SK-N-SH (cell line): ENCODE measurements around the gene KRT72. TPM values are rescaled to one million over a fixed set of nuclear protein-coding genes. Genes with fewer than 3 reads are reported as not detected.

ENCODE experiments used
- CTCF ChIA-PET: fragments of 300-600, 350-600 bp; formaldehyde crosslinking; extraction: SDS; loops from one replicate; lab custom pipeline; 2021; lab: Yijun Ruan, JAX
- POLR2A ChIA-PET: fragments of 350-600 bp; sonication (Branson Sonifier 250); formaldehyde crosslinking; extraction: SDS; loops from one replicate; lab custom pipeline; 2020; ENCODE audit warnings: antibody characterized with exemption, inconsistent platforms; lab: Yijun Ruan, JAX
- DNase-seq: peaks from one replicate; pipeline ENCODE4 v3.0.0; 2012
- H2AFZ ChIP-seq: fragments of 200-600 bp; sonication (generic); 2 replicates; pipeline ENCODE4 v1.8.1; 2016; ENCODE audit warnings: antibody characterized with exemption, mild to moderate bottlenecking, low read depth
- H3F3A ChIP-seq: fragments of 200-600 bp; sonication (generic); replicated peaks from 2 replicates; pipeline ENCODE3; 2016; ENCODE audit warnings: antibody characterized with exemption, mild to moderate bottlenecking; ENCODE audit not compliant: insufficient read depth
- H3K27ac ChIP-seq, 2 experiments: fragments of 200-500 bp in 1 of 2; fragments of 200-600 bp in 1 of 2; sonication (Bioruptor generic) in 1 of 2; sonication (generic), shearing (Covaris generic) in 1 of 2; 2 replicates each; pipeline versions ENCODE4 v1.5.1 to v1.6.1; 2014 to 2016; ENCODE audit warnings: low read depth in 2 of 2, inconsistent platforms in 1 of 2, low read length in 1 of 2, mild to moderate bottlenecking in 1 of 2, mixed read lengths in 1 of 2
- H3K27me3 ChIP-seq: fragments of 200-600 bp; sonication (generic), shearing (Covaris generic); 2 replicates; pipeline ENCODE4 v1.6.1; 2016; ENCODE audit warnings: mixed run types; ENCODE audit not compliant: insufficient read depth
- H3K36me3 ChIP-seq, 2 experiments: fragments of 200-500 bp in 1 of 2; fragments of 200-600 bp in 1 of 2; sonication (Bioruptor generic) in 1 of 2; sonication (generic) in 1 of 2; replicated peaks in 1 of 2; 2 replicates each; pipeline versions ENCODE3 to v1.5.1; 2014 to 2016; ENCODE audit warnings: low read length in 1 of 2, mild to moderate bottlenecking in 1 of 2; ENCODE audit not compliant: insufficient read depth in 2 of 2, control insufficient read depth in 1 of 2
- H3K4me1 ChIP-seq, 2 experiments: fragments of 200-500 bp in 1 of 2; fragments of 200-600 bp in 1 of 2; sonication (Bioruptor generic) in 1 of 2; sonication (generic), shearing (Covaris generic) in 1 of 2; 2 replicates each; pipeline versions ENCODE4 v1.5.1 to v1.6.1; 2014 to 2016; ENCODE audit warnings: low read depth in 1 of 2, low read length in 1 of 2, mixed run types in 1 of 2; ENCODE audit not compliant: insufficient read depth in 2 of 2, control insufficient read depth in 1 of 2
- H3K4me2 ChIP-seq: fragments of 200-600 bp; sonication (generic), shearing (Covaris generic); 2 replicates; pipeline ENCODE4 v1.6.1; 2017; ENCODE audit warnings: mixed run types
- H3K4me3 ChIP-seq, 2 experiments: fragments of 200-500 bp in 1 of 2; fragments of 200-600 bp in 1 of 2; sonication (Bioruptor generic) in 1 of 2; sonication (generic), shearing (Covaris generic) in 1 of 2; 2 replicates each; pipeline versions ENCODE4 v1.5.1 to v1.8.1; 2014 to 2016; ENCODE audit warnings: low read depth in 2 of 2, inconsistent platforms in 1 of 2, low read length in 1 of 2, mild to moderate bottlenecking in 1 of 2, mixed read lengths in 1 of 2, moderate library complexity in 1 of 2
- H3K79me2 ChIP-seq: fragments of 200-600 bp; sonication (generic); 2 replicates; pipeline ENCODE4 v1.8.1; 2017; ENCODE audit warnings: mild to moderate bottlenecking; ENCODE audit not compliant: insufficient read depth
- H3K9ac ChIP-seq: fragments of 200-600 bp; sonication (generic); 2 replicates; pipeline ENCODE4 v1.6.1; 2017; ENCODE audit warnings: mixed run types
- H3K9me2 ChIP-seq: fragments of 200-600 bp; sonication (generic); 2 replicates; pipeline ENCODE4 v1.6.1; 2017; ENCODE audit warnings: mixed run types
- H3K9me3 ChIP-seq: fragments of 200-600 bp; sonication (generic); 2 replicates; pipeline ENCODE4 v1.6.1; 2017; ENCODE audit warnings: mixed run types, mild to moderate bottlenecking, moderate library complexity
- H4K20me1 ChIP-seq: fragments of 200-600 bp; sonication (generic); 2 replicates; pipeline ENCODE4 v1.6.1; 2017; ENCODE audit warnings: mild to moderate bottlenecking, mixed run types; ENCODE audit not compliant: insufficient read depth
- CHD2 ChIP-seq: fragments of 150-350 bp; IDR thresholded peaks from 2 replicates; pipeline ENCODE4 v1.6.1; 2018; ENCODE audit warnings: low read length; ENCODE audit not compliant: partially characterized antibody
- CTCF ChIP-seq: fragments of 200-600 bp; sonication (generic); IDR thresholded peaks from 2 replicates; pipeline ENCODE4 v1.6.1; 2017; ENCODE audit warnings: antibody characterized with exemption, mild to moderate bottlenecking, moderate library complexity
- ELF1 ChIP-seq: IDR thresholded peaks from 2 replicates; pipeline ENCODE4 v1.4.0; 2012
- EZH2phosphoT487 ChIP-seq: fragments of 200-600 bp; sonication (generic); IDR thresholded peaks from 2 replicates; pipeline ENCODE4 v1.6.1; 2017; ENCODE audit warnings: low read depth, mixed run types, mild to moderate bottlenecking, antibody characterized with exemption, moderate library complexity, borderline replicate concordance
- FOSL2 ChIP-seq: IDR thresholded peaks from 2 replicates; pipeline ENCODE4 v1.4.0; 2012; ENCODE audit warnings: low read depth, mild to moderate bottlenecking, moderate library complexity, borderline replicate concordance
- FOXM1 ChIP-seq: IDR thresholded peaks from 2 replicates; pipeline ENCODE4 v1.4.0; 2012; ENCODE audit warnings: low read depth, mild to moderate bottlenecking
- IRF3 ChIP-seq: fragments of 150-350 bp; IDR thresholded peaks from 2 replicates; pipeline ENCODE4 v1.6.1; 2016; ENCODE audit warnings: mild to moderate bottlenecking, low read depth, low read length
- MAX ChIP-seq: IDR thresholded peaks from 2 replicates; pipeline ENCODE4 v1.4.0; 2012; ENCODE audit warnings: low read depth
- MEF2A ChIP-seq: IDR thresholded peaks from 2 replicates; pipeline ENCODE4 v1.4.0; 2012; ENCODE audit warnings: low read depth, borderline replicate concordance
- MXI1 ChIP-seq: IDR thresholded peaks from 2 replicates; pipeline ENCODE4 v1.6.1; 2012; ENCODE audit warnings: mild to moderate bottlenecking, low read depth, low read length, improper control_type of control experiment
- NFIC ChIP-seq: IDR thresholded peaks from 2 replicates; pipeline ENCODE4 v1.4.0; 2012; ENCODE audit warnings: borderline replicate concordance
- NRF1 ChIP-seq: IDR thresholded peaks from 2 replicates; pipeline ENCODE4 v1.6.1; 2012; ENCODE audit warnings: low read depth, mild to moderate bottlenecking, low read length
- PBX3 ChIP-seq: IDR thresholded peaks from 2 replicates; pipeline ENCODE4; 2012
- RFX5 ChIP-seq: IDR thresholded peaks from 2 replicates; pipeline ENCODE4 v1.6.1; 2012; ENCODE audit warnings: mild to moderate bottlenecking, improper control_type of control experiment, low read length
- RXRA ChIP-seq: IDR thresholded peaks from 2 replicates; pipeline ENCODE4 v1.4.0; 2012; ENCODE audit warnings: low read depth, mild to moderate bottlenecking, borderline replicate concordance
- SIN3A ChIP-seq: IDR thresholded peaks from 2 replicates; pipeline ENCODE4 v1.6.1; 2012; ENCODE audit warnings: low read depth, mild to moderate bottlenecking, low read length, moderate library complexity, borderline replicate concordance
- TAF1 ChIP-seq: IDR thresholded peaks from 2 replicates; pipeline ENCODE4 v1.6.1; 2012; ENCODE audit warnings: low read depth, mild to moderate bottlenecking, low read length, moderate library complexity, borderline replicate concordance
- TCF12 ChIP-seq: IDR thresholded peaks from 2 replicates; pipeline ENCODE4 v1.4.0; 2012
- TEAD4 ChIP-seq: IDR thresholded peaks from 2 replicates; pipeline ENCODE4 v1.4.0; 2012; ENCODE audit warnings: mild to moderate bottlenecking, borderline replicate concordance; ENCODE audit not compliant: insufficient read depth
- USF1 ChIP-seq: IDR thresholded peaks from 2 replicates; pipeline ENCODE4 v1.4.0; 2012; ENCODE audit warnings: low read depth, borderline replicate concordance
- ZBTB33 ChIP-seq: IDR thresholded peaks from 2 replicates; pipeline ENCODE4 v1.4.0; 2012; ENCODE audit warnings: low read depth, borderline replicate concordance
- WGBS: methylation state at CpG from one replicate; pipeline ENCODE4 v1.1.6; 2017; ENCODE audit warnings: low lambda C conversion rate; 5-methylcytosine and 5-hydroxymethylcytosine counted together
- polyA plus RNA-seq, 3 experiments: library from polyadenylated mRNA; depleted of rRNA; stranded (reverse); fragments of >200 nt; gene quantifications; 2 replicates each; pipeline ENCODE4 v1.2.3, GENCODE V29; 2012

KRT72 gene
- polyA plus RNA-seq, 1 of the 3 experiments (the other 2 are of a cell fraction), result not detected

GRCh38 chr12:52648012-52648550, 46.8 kb upstream of the KRT72 start:
- DNase-seq, result no peak
- Histone ChIP-seq H3K4me3 (no peak overlapping the region), H3K36me3 (no peaks in the 10 kb centered on the region), H3K4me2 (no peak overlapping the region), H3F3A (no peaks in the 10 kb centered on the region), H3K27me3 (peaks cover 57% of the 10 kb centered on the region), H4K20me1 (no peaks in the 10 kb centered on the region), H3K4me1 (no peaks in the 10 kb centered on the region), H3K27ac (no peak overlapping the region), H3K79me2 (no peaks in the 10 kb centered on the region), H3K9ac (no peak overlapping the region), H3K9me3 (no peaks in the 10 kb centered on the region), H3K9me2 (no peaks in the 10 kb centered on the region), H2AFZ (no peak overlapping the region)
- POLR2A ChIA-PET, result no interaction called here
- CTCF ChIA-PET, result no interaction called here
- WGBS, result 44% methylated on average over 7 of the region's 8 CpGs
- TF ChIP-seq TCF12 (no peak), USF1 (no peak), FOSL2 (no peak), FOXM1 (no peak), MXI1 (no peak), RXRA (no peak), EZH2phosphoT487 (no peak)

GRCh38 chr12:52647601-52648000, 46.3 kb upstream of the KRT72 start:
- H3K27ac ChIP-seq, result no peak overlapping the region
- no peak overlapping the region for H2AFZ ChIP-seq
- H3K9me3 ChIP-seq, result no peaks in the 10 kb centered on the region
- no peak overlapping the region for H3K9ac ChIP-seq
- H4K20me1 ChIP-seq, result no peaks in the 10 kb centered on the region
- H3K4me3 ChIP-seq, result no peak overlapping the region
- peaks cover 57% of the 10 kb centered on the region for H3K27me3 ChIP-seq
- H3K4me1 ChIP-seq, result no peaks in the 10 kb centered on the region
- H3K36me3 ChIP-seq, result no peaks in the 10 kb centered on the region
- H3F3A ChIP-seq, result no peaks in the 10 kb centered on the region
- no peak for TF ChIP-seq IRF3
- TF ChIP-seq CTCF, result no peak
- no peak for TF ChIP-seq NFIC
- TF ChIP-seq NRF1, result no peak
- TF ChIP-seq ZBTB33, result no peak
- no peak for TF ChIP-seq MEF2A
- TF ChIP-seq RFX5, result no peak
- TF ChIP-seq CHD2, result no peak
- TF ChIP-seq TAF1, result no peak
- no peak for TF ChIP-seq TEAD4
- TF ChIP-seq SIN3A, result no peak
- no peak for TF ChIP-seq USF1
- no peak for TF ChIP-seq MAX
- no peak for TF ChIP-seq ELF1
- TF ChIP-seq PBX3, result no peak
- WGBS, result 25% methylated on average over 9 of the region's 9 CpGs
- DNase-seq, result no peak
- H3K4me2 ChIP-seq, result no peak overlapping the region
- POLR2A ChIA-PET, result no interaction called here
- no peaks in the 10 kb centered on the region for H3K79me2 ChIP-seq
- CTCF ChIA-PET, result no interaction called here
- H3K9me2 ChIP-seq, result no peaks in the 10 kb centered on the region
